GM19193 (cell line): ENCODE results near the gene APOM.

Experiments used
- POLR2A ChIP-seq: IDR thresholded peaks from 4 replicates; pipeline ENCODE4 v1.6.1; 2011; ENCODE audit not compliant: insufficient read depth, insufficient read length; ENCODE audit errors: extremely low read depth

APOM gene

DNA sequence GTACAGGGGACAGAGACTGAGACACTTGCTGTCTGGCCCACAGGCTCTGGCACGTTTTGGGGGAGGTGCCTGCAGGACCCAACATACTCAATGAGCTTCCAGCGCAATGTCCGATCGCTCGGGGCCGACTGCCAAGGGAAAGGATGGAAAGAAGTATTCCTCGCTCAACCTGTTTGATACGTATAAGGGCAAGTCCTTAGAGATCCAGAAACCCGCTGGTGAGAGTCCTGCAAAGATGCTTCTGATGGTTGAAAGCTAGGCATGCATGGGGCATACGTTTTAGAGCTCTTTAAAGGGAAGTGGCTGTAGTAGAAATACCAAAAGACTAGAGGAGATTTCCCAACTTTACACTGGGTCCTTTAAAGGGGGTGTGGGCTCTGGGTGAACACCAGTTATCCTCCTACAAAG, 33.0 kb upstream of the APOM start:
- no peak for TF ChIP-seq POLR2A

DNA sequence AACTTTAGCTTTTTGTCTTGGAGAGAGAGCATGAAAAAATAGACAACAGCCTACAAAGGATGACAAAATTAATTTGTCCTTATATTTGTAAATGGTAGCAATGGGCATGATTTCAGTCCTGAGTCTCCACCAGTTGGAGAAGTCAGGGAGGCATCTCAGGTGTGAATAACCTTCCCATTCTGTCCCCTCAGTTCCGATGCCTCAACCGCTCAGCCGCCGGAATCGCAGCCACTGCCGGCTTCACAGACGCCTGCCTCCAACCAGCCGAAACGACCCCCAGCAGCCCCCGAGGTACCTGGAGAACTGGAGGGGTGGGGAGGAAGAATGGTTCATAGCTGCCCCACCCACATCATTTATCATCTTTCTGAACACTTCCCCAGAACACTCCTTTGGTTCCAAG, 31.6 kb upstream of the APOM start:
- TF ChIP-seq POLR2A = no peak

DNA sequence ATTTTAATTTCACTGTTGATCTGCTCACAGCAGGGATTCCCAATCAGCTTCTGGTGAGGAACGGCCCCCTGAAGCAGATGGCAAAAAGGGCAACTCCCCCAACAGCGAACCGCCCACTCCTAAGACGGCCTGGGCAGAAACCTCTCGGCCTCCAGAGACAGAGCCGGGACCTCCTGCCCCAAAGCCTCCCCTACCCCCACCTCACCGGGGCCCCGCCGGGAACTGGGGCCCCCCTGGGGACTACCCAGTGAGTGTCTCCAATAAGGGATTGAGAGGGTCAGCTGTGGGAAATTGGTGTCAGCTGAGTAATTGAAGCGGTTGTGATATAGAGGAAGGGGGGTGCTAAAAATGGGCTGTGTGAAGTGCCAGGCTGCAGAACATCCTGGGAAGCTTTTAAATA, 28.7 kb upstream of the APOM start:
- TF ChIP-seq POLR2A = no peak

DNA sequence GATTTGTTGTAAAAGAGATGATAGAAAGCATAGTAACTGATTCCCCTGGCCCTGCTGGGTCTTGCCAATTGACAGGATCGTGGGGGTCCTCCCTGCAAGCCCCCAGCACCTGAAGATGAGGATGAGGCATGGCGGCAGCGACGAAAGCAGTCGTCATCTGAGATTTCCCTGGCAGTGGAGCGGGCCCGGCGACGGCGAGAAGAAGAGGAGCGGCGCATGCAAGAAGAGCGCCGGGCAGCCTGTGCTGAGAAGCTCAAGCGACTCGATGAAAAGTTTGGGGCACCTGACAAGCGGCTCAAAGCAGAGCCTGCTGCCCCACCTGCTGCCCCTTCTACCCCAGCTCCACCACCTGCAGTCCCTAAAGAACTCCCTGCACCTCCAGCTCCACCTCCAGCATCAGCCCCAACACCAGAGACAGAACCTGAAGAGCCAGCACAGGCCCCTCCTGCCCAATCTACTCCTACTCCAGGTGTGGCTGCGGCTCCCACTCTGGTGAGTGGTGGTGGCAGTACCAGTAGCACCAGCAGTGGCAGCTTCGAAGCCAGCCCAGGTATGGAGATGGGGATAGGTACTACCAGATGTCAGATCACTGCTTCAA, 27.9 kb upstream of the APOM start:
- TF ChIP-seq POLR2A = no peak

DNA sequence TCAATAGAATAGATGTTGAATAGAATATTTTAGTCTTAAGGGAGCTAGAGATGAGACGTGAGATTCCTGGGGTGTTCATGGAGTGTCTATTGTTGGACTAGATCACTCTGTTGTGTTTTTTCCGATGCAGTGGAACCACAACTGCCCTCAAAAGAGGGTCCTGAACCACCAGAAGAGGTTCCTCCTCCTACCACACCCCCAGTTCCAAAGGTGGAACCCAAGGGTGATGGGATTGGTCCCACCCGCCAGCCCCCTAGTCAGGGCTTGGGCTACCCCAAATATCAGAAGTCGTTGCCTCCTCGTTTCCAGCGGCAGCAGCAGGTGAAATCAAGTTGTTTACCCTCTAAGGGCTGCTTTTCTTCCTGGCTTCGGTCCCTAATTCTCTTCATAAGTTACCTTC, 26.7 kb upstream of the APOM start:
- TF ChIP-seq POLR2A = no peak

DNA sequence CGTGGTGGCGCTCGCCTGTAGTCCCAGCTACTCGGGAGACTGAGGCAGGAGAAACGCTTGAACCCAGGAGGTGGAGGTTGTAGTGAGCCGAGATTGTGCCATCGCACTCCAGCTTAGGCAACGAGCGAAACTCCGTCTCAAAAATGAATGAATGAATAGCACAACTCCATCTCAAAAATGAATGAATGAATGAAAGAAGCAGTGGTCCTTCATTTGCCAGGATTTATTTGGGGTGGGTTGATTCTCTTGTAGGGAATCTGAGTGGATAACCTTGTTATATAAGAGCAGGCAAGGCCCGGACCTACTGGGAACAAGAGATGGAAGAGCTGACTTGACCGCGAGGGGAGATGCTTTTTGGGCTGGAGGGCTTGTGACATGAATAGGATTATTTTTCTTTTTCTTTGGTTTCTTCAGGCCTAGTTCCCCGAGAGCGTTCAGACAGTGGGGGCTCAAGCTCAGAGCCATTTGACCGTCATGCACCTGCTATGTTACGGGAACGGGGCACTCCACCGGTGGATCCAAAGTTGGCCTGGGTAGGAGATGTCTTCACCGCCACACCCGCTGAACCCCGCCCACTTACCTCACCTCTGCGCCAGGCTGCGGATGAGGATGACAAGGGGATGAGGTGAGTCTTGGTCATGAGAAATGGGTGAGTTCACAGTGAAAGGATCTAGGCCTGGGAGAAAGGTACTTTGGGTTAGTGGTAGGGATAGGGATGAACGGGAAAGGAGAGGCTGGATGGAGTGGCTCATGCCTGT, 25.3 kb upstream of the APOM start:
- TF ChIP-seq POLR2A = no peak

DNA sequence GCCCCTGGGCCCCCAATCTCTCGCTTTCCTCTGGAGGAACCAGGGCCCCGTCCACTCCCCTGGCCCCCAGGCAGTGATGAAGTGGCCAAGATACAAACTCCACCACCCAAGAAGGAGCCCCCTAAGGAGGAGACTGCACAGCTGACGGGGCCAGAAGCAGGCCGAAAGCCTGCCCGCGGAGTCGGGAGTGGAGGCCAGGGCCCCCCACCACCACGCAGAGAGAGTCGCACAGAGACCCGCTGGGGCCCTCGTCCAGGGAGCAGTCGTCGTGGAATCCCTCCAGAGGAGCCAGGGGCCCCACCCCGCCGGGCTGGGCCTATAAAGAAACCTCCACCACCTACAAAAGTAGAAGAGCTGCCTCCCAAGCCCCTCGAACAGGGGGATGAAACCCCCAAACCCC, 24.5 kb upstream of the APOM start:
- no peak for TF ChIP-seq POLR2A

DNA sequence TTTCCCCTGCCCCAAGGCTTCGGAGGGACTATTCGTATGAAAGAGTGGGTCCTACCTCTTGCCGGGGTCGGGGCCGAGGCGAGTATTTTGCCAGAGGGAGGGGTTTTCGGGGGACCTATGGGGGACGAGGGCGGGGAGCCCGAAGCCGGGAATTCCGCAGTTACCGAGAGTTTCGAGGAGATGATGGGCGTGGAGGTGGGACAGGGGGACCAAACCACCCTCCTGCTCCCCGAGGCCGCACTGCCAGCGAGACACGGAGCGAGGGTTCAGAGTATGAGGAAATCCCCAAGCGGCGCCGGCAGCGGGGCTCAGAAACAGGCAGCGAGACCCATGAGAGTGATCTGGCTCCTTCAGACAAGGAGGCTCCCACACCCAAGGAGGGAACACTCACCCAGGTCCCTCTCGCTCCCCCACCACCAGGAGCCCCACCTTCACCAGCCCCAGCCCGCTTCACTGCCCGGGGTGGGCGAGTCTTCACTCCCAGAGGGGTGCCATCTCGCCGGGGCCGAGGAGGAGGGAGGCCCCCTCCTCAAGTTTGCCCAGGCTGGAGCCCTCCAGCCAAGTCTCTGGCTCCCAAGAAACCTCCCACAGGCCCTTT, 23.9 kb upstream of the APOM start:
- TF ChIP-seq POLR2A = no peak

DNA sequence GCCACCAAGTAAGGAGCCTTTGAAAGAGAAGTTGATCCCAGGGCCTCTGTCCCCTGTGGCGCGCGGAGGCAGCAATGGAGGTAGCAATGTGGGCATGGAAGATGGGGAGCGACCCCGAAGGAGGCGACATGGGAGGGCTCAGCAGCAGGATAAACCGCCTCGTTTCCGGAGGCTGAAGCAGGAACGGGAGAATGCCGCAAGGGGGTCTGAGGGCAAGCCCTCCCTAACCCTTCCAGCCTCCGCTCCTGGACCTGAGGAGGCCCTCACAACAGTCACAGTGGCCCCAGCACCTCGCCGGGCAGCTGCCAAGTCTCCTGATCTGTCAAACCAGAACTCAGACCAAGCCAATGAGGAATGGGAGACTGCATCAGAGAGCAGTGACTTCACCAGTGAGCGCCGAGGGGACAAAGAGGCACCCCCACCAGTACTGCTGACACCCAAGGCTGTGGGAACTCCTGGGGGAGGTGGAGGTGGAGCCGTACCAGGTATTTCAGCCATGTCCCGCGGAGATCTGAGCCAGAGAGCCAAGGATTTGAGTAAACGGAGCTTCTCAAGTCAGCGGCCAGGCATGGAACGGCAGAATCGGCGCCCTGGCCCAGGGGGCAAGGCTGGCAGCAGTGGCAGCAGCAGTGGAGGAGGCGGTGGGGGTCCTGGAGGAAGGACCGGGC, 23.3 kb upstream of the APOM start:
- TF ChIP-seq POLR2A = peak; percentile 32

DNA sequence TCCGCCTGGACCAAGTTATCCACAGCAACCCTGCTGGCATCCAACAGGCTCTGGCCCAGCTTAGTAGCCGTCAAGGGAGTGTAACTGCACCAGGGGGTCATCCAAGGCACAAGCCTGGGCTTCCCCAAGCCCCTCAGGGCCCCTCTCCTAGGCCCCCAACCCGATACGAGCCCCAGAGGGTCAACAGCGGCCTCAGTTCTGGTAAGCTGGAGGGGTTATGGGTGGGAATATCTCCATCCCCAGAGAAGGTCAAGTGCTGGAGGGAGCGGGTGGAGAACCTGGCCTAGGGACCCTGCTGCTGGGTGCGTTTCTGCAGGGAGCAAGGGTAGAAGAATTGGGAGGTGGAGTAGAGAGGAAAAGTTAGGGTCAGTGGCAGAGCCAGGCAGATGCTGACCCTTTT, 22.2 kb upstream of the APOM start:
- TF ChIP-seq POLR2A = no peak

DNA sequence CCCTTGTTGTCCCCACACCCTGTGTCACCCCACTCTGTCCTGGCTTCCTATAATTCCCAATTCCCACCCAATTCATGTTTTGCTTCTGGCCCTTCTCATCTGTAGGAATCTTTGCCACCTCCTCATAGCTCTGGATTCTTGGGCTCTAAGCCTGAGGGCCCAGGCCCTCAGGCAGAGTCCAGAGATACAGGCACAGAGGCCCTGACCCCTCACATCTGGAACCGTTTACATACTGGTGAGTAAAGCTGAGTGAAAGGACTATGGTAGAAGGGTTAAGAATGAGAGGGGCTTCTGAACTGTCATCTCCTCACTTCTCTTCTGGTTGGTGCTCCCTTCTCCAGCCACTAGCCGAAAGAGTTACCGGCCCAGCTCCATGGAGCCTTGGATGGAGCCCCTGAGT, 21.6 kb upstream of the APOM start:
- no peak for TF ChIP-seq POLR2A

DNA sequence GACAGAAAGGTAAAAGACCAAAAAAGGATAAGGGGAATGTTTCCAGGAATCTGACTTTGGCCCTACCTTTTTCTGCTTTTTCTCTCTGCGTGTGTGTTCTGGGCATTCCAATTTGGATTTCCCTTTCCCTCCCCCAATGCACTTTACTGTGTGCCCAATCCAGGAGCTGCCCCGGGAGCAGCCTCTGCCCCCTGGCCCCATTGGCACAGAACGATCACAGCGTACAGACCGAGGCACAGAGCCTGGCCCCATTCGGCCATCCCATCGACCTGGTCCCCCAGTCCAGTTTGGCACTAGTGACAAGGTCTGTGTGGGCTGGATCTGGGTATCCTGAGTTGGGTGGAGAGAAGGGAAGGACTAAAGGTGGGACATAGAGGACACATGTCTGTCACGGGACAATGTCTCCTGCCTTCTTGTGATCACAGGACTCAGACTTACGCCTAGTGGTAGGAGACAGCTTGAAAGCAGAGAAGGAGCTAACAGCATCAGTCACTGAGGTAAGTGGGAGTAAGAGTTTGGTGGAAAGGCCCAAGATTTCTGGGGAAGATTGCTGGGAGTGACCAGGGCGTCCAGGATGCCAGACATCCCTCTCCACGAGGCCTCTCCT, 20.6 kb upstream of the APOM start:
- no peak for TF ChIP-seq POLR2A

DNA sequence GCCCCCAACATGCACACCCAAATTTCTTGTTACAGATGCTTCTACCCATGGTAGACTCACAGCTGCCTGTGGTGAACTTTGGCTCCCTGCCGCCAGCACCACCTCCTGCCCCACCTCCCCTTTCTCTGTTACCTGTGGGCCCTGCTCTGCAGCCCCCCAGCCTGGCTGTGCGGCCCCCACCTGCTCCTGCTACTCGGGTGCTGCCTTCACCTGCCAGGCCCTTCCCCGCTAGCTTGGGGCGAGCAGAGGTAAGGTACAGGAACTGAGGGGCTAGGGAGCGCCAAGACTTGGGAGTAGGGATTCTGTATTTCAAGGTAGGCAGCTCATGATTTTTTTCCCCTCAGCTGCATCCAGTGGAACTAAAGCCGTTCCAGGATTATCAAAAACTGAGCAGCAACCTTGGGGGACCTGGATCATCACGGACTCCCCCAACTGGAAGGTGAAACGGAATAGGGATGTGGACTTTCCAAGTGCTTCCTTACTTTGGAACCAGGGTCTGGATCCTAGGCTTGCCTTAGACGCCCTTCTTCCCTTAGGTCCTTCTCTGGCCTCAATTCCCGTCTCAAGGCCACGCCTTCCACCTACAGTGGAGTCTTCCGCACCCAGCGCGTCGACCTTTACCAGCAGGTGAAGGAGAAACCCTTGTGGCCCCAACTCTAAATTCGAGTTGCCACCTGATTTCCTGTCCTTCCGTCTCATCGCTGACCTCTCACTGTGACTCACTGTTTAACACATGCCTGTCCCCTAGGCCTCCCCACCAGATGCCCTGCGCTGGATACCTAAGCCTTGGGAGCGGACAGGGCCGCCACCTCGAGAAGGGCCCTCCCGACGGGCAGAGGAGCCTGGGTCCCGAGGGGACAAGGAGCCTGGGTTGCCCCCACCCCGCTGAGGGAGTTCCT, 18.7 kb upstream of the APOM start:
- TF ChIP-seq POLR2A = peak; percentile 17

DNA sequence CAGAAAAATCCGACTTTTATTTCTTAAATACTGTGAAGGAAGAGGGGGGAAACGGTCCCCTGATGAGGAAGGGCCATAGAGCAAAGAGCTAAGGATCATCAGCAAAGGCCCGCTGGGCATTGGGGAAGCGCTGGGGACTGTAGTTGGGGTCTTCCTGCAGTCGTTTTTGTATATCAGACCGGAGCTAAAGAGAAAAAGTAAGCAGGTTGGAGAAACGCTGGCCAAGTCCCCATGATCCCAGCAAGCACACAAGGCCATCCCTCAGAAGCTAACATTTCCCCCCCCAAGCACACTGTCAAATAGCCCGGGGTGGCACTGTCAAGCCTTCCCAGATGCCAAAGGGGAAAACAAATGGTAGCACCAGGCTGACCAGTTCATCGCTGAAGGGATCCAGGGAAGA, 16.7 kb upstream of the APOM start:
- peak; percentile 12 for TF ChIP-seq POLR2A
